LHCN-M2 (cell line): ENCODE results near the gene MYO1F. TPM values are rescaled to one million over a fixed set of nuclear protein-coding genes. Genes with fewer than 3 reads are reported as not detected.
"Not testable (repeated sequence)": the region's sequence is repeated elsewhere in the genome, so short reads cannot be mapped to it uniquely, and the experiment has no call there.

ENCODE experiments used
- DNase-seq: peaks from one replicate; pipeline ENCODE4 v3.0.0-alpha.2; 2012; ENCODE audit warnings: low read depth
- total RNA-seq: library from RNA; depleted of rRNA; stranded (reverse); fragments of >200 nt; gene quantifications from 2 replicates; pipeline ENCODE4 v1.2.3, GENCODE V29; 2014

MYO1F gene
- total RNA-seq, 1 experiment from 2014 or later = 0.11 TPM

DNA sequence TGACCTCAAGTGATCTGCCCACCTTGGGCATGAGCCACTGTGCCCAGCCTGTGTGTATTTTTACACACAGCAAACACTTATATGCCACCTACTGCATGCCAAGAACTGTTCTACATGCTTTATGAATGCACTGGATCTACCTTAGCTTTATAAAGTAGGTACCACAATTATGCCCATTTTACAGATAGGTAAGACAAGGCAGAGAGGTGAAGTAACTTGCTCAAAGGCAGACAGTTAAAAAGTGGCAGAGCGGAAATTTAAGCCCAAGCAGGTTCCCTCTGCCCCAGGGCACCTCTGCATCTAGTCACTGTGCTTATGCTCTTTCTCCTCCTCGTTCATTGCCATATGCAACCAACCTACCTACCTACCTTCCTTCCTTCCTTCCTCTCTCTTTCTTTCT, 22.8 kb upstream of the MYO1F start:
- DNase-seq = no peak

DNA sequence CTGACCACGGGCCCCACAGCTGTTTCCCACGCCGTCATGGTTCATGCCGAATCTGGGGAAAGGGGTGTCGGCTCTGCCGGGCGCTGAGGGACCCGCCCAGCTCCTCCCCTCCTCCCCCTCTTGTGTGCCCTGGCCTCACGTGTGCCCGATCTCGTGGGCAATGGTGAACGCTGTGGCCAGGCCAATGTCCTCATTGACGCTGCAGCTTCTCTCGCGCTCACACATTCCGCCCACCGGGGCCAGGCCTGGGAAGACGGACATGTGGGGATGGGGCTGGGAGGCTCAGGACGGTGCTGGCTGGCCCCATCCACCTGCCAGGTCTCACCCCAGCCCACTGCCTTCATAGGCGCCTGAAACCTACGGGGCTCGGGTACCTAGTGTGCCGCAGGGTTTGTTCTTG, 18.9 kb upstream of the MYO1F start:
- no peak for DNase-seq

DNA sequence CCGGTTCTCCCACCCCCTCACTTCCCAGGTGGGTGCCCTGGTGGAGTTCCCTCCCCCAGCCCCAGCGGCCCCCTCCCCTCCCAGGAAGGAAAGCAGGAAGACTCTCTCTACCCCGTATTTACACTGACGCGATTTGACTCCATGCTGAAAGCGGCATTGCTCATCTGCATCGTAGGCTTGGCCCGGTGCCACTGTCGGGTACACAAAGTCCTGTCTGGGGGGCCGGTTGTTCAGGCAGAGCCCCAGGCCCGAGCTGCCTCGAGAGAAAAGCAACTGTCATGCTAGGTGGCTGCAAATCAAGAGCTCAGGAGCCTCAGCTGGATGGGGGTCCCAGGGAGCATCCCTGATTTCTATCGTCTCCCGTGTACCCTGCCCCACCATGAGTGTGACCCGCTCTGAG, 18.4 kb upstream of the MYO1F start:
- no peak for DNase-seq

DNA sequence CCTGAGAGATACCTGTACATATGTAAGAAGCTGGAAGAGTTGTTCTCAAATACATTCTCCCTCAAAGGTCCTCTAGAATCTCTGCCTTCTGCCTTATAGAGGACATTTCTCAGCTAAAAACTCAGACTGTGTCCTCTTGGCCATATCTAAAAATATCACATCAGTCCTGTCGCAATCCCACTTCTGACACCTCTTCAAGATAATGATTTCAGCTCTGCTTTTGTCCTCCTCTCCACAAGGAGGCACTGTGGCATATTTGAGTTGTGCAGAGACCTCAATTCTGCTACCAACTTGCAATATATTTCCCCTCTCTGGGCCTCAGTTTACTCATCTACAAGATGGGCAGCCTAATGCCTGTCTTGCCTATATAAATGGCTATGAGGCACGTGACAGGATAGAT, 16.7 kb upstream of the MYO1F start:
- DNase-seq = no peak

DNA sequence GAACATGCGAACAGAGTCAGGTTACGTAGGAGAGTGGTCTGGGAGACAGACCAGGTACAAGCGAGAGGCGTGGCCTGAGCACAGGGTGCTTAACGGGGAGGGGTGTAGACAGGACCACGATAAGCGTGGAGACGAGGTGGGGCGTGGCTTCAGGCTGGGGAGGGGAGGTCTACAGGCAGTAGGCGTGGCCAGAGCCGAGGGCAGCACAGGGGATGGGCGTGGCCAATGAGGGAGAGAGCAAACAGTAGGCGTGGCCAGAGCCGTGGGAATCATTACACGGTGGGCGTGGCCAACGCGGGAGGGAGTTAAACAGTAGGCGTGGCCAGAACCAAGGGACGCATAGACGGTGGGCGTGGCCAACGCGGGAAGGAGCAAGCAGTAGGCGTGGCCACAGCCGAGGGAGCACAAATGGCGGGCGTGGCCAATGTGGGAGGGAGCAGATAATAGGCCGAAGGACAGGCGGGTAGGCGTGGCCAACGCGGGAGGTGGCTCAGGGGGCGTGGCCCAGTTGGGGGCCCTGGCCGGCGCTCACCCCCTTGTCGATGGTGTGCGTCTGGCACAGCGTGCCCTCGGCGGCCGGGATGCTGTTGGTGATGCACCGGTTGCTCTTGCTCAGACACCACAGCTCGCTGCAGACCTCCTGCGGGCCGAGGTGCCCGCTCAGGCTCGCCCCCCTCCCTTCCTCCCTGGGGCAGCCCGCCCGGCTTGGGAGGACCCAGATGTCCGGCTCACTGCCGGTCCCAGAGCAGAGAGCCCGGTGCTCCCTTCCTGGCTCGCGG, 15.2 kb upstream of the MYO1F start:
- DNase-seq = peak; percentile 28

DNA sequence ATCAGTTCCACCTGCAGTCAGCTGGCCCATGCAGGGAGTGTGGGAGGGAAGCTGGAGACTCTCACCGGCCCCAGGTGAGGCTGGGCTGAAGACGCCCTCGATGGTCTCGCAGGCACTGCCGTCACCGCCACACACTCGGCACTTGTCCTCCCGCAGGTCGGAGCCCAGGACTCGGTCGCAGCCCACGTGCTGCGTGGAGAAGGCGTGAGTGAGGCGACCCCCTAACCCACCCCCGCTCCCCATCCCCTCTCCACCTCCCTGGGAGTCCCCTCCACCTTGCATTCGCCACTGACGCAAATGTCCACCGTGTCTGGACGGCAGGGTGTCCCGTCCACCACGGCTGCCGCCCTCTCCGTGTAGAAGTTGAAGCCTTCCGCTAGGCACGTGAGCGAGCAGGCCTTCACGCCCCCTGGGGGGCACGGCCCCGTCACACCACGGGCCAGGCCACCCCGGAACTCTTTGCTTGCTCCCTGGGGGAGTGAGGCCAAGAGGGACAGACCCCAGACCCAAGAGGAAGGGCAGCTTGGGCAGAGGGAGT, 12.0 kb upstream of the MYO1F start:
- no peak for DNase-seq

DNA sequence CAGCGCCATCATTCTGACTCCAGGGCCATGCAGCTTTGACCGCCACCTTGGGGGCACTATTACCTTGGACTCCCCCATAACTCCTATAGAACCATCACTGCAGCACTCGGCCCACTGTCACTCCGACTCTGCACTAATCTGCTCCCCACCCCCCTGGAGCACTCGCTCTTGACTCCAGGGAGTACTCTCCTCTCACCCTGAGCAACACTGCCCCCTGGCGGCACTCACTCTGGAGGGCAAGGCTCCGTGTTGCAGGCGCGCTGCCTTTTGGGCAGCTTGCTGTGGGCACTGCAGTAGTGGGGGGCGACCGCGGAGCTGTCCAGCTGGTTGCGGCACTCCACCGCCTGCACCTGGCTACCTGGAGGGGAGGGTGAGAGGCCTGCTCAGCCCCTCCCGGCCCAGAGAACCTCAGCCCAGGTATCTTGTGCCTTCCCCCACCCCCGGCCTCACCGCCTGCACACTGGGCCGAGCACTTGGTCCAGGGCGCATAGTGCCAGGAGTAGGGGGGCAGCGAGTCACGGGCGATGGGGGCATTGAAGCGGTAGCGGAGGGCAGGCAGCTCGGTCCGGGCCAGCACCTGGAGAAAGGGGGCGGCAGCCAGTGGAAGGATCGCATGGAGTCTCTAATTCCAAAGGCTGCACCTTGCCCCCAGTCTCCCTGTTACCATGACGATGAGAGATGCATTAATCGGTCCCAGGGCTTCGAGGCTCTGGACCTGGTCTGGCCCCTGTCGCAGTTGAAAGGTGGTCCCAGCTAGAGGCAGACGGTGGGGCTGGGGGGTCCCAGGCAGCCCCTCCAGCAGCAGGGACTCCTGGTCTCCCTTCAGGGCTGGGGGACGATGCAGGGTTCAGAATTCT, 8.9 kb upstream of the MYO1F start:
- no peak for DNase-seq

DNA sequence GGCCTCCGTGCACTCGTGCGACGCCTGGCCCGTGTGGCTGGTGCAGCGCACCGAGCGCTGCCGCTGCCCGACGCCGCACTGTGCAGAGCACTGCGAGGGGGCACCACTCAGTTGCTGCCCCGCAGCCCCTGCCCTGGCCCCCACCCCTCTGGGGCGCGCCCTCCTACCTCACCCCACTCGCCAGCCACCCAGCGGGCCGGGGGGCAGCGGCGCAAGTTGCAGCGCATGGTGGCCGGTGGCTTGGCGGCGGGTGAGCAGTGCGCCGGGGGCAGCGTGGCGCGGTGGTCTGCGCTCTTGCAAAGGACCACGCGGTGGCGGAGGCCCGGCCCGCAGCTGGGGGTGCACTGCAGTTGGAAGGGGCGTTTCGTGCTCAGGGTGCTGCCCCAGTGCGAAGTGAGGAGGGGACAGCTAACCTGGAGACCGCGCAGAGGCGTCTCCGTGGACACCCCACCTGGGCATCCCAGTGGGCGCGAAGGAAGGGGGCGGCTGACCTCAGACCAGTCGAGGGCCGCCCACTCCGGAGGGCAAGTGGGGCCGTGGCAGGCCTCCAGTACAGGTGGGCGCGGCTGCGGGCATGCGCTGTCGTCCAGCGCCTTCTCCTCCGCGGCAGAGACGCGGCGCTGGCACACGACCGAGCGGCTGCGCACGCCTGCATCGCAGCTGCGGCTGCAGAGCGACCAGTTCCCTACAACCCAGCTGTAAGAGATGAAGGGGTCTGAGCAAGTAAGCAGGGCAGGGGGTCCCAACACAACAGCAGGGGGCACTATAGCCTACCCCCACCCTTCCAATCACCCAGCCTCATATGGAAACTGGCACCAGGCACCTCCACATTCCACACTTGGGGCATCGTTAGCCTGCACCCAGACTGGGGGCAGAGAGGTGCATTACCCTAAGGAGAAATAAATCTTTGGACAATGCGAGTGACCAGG, 8.0 kb upstream of the MYO1F start:
- DNase-seq = no peak

DNA sequence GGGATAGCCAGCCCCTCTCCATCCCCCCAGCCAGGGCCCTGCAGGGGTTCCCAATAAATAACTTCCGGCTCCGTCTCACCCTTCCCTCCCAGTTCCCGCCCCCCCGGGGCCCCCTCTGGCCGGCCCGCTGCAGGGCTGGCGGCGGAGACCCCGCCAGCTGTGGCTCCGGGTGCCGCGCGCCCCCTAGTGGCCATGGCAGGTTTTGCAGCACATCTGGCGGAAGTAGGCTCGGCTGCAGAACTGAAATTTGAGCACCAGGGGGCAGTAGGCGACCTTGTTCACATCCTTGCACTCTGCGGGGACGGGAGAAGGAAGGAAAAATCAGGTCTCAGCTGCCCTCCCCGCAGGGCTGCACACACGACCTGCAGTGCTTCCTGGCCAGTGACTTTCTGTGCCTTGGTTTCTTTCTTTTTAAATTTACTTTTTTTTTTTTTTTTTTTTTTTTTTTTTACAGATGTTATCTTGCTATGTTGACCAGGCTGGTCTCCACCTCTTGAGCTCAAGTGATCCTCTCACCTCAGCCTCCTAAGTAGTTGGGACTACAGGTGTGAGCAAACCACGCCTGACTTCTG, 3.6 kb upstream of the MYO1F start:
- peak; percentile 57 for DNase-seq

DNA sequence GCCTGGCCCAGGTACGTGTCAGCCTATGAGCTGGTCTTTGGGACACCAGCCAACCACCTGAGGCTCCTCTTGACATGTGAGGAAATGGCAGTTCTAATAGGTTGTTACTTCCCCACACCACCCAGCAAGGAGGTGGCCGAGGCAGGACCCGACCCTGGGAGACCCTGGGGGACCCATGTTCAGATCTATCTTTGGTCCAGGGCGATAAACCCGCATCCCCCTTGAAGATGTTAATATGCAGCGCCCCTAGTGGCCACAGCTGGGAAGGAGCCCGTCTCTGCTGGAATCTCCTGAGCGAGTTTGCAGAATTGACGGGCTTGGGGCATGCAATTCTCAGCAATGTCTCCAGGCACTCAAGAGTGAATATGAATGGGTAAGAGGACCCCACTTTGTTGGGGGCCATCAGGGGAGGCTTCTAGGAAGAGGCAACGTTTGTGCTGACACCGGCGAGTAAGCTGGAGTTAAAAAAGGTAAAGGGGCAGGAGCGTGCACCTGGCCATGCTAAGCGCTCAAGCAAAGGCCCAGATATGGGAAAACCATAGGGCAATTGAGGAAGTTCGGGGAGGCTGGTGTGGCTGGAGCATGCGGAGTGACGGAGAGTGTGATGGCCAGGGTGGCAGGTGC, 1.5 kb upstream of the MYO1F start:
- DNase-seq = peak; percentile 40

DNA sequence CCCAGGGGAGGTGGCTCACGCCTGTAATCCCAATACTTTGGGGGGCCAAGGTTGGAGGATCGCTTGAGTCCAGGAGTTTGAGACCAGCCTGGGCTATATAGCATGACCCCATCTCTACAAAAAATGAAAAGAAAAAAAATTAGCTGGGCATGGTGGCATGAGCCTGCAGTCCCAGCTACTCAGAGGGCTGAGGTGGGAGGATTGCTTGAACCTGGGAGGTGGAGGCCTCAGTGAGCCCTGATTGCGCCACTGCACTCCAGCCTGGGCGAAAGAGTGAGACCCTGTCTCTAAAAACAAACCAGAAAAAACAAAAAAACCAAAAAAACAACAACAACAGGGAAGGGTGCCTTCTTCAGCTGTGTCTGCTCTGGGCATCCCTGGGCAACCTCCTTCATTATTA, 499 bp upstream of the MYO1F start:
- DNase-seq = no peak

DNA sequence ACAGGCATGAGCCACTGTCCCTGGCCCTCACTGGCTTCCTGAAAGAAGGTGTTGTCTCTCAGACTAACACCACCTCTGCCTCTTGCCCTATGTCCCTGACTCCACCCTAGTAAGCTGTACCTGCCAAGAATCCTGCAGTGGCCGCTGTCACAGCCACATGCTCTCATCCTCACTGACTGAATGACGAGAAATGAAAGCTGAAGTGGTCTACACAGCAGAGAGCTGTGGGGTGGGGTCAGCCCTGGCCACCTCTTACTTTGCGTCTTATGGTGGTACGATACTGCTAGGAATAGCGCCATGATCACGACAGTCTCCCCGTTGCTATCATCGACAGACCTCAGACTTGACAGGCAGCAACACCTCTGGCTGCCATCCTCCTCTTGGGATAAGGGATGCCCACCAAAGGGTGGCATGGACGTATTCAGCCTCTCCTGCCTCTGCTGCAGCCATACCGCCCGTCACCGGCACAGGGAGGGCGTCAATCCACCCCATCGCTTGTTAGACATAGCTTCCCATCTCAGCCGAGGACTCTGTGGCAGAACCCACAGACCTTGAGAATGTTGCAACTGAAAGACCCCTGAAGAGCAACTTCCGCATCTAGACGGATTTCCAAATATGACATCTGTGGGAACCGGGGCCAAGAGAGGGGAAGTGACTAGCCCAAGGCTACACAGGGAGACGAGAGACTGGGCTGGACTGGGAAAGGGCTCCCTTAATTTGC, 809 bp downstream of the MYO1F start:
- DNase-seq = no peak

DNA sequence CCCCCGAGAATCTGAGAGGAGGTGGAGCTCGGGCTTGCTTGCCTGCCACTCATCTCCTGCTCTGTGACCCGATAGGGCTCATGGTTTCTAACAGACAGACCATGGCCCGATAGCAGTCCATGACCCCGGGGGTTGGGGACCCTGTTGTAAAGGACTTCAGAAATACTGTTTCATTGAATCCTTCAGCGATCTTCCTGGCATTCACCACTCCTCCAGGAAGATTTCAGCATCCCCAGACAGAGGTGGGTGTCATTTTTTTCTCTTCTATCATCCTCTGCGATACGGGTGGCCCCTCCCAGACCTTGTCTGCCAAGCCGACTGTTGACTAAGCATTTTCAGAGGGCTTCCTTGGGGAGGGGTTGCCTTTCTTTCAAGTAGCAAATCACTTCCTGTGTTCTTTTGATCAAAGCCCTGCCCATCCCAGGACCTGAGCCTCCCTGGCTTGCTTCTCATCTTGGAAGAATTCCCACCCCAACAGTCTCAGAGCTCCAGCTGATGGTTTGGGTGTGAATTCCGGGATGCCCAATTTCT, 1.7 kb downstream of the MYO1F start:
- DNase-seq = peak; percentile 13

DNA sequence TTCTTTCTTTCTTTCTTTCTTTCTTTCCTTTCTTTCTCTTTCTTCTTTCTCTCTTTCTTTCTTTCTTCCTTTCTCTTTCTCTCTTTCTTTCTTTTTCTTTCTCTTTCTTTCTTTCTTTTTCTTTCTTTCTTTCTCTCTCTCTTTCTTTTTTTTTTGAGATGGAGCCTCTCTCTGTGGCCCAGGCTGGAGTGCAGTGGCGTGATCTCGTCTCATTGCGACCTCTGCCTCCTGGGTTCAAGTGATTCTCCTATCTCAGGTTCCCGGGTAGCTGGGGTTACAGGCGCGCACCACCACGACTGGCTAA, 2.7 kb downstream of the MYO1F start:
- not testable (repeated sequence) for DNase-seq

DNA sequence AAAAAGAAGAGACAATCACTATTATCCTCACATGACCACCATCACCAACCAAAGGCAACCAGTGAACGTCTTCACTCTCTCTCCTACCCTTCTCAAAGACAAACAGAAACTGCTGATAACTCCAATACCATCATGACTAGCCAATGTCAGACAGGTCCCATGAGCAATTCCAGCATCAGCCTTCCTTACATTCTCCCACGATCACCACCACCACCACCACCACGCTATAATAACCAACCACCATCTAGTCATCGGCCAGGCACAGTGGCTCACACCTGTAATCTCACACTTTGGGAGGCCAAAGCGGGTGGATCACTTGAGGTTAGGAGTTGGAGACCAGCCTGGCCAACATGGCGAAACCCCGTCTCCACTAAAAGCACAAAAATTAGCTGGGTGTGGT, 3.9 kb downstream of the MYO1F start:
- DNase-seq = no peak

DNA sequence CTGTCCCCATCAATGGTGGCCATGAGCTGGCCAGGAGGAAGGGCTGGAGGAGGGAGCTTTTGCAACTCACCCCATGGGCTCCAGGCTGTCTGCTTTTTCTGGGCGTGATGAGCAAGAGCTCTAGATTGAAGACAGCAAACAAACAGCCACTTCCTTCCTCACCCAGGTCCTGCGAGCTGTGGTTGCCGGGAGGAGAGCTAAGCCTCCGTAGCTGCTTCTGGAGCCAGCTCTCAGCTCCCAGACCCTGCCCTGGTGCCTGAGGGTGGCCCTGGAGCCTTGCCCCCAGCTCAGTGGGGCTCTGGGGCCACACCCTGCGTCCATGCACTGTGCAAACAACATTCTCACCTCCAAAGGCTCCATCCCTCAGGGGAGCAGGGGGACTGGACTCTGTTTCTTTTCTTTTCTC, 6.2 kb downstream of the MYO1F start:
- DNase-seq = peak; percentile 62

DNA sequence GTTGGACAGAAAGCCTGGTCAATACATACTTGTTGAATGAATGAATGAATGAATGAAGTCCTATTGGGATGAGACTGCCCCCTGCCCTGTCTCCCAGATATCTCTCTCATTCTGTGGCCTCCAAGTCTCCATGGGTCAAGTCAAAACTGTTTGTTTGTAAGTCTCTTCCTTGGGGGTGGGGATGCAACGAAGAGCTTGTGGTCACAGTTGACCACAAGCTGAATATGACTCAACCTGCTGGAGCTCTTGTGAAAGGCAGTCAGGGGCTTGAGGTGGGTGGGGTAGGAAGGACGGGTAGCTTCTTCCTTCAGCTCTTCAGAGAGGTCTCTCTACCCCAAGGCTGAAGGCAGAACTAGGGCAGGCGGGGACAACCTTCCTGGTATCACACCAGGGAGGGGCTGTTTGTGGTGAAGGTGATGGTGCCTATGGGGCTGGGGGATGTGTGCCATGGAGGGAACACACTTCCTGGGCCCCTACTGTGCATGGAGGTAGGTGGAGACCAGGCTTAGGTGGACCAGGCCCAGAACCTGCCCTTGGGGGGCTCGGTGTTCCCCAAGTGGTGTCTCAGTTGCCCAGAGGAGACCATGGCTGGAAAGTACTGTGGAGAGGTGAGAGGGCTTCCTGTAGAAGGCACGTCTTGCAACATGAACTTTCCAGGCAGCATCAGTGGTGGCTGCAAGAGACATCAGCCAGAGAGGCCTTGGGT, 8.0 kb downstream of the MYO1F start:
- peak; percentile 92 for DNase-seq

DNA sequence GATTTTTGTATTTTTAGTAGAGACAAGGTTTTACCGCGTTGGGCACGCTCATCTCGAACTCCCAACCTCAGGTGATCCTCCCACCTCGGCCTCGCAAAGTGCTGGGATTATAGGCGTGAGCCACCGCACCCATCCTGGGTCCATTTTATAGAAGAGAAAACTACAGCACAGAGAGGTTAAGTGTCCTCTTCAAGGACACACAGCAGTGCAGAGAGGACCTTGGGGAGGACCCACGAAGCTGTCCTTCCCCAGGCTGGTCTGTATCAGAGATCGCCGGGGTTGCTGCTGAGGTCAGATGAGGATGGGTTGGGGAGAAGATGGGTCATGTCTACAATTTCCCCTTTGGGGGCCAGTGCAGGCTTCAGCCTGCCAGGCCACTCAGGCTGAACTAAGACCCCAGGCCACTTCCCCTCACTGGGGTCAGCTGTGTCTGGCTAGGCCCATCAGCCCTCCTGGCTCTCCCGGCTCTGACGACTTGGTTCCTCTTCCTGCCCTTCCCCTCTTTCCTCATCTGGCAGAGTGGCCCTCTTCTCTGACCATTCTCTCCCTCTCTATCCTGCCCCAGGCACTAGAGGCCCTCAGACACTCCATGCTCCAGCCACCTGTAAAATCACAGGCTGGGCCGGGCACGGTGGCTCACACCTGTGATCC, 9.6 kb downstream of the MYO1F start:
- no peak for DNase-seq

DNA sequence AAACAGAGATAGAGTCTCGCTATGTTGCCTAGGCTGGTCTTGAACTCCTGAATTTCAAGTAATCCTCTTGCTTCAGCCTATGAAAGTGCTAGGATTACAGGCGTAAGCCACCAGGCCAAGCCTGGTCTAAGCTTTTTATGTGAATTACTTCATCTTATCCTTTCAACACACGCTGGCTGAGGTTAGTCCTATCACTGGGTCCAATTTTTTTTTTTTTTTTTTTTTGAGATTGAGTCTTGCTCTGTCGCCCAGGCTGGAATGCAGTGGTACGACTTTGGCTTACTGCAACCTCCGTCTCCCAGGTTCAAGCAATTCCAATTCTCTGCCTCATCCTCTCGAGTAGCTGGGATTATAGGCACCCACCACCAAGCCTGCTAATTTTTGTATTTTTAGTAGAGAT, 10.4 kb downstream of the MYO1F start:
- DNase-seq = no peak
